HG02571 (cell line): ENCODE results near the gene CTXN1.
"Not testable (repeated sequence)": the region's sequence is repeated elsewhere in the genome, so short reads cannot be mapped to it uniquely, and the experiment has no call there.

Experiments used
- ATAC-seq: cut with Tn5 transposase; IDR thresholded peaks from one replicate; pipeline ENCODE4 v1.9.1; 2021; ENCODE audit warnings: mild to moderate bottlenecking, moderate library complexity; ENCODE audit not compliant: unreplicated experiment

CTXN1 gene

GRCh38 chr19:7926021-7926726 is at the start of gene CTXN1:
Gene CTXN1 (minus strand): TSS chr19:7926135. CDS start chr19:7925538, 597 bp downstream.
- no peak for ATAC-seq

GRCh38 chr19:7975037-7975436 is 49.1 kb upstream of the CTXN1 start:
- no peak for ATAC-seq

- ATAC-seq = no peak
Observed at GRCh38 chr19:7973883-7974282, 47.9 kb upstream of the CTXN1 start.

- no peak for ATAC-seq
Observed at GRCh38 chr19:7971553-7972520, 45.9 kb upstream of the CTXN1 start.

DNA sequence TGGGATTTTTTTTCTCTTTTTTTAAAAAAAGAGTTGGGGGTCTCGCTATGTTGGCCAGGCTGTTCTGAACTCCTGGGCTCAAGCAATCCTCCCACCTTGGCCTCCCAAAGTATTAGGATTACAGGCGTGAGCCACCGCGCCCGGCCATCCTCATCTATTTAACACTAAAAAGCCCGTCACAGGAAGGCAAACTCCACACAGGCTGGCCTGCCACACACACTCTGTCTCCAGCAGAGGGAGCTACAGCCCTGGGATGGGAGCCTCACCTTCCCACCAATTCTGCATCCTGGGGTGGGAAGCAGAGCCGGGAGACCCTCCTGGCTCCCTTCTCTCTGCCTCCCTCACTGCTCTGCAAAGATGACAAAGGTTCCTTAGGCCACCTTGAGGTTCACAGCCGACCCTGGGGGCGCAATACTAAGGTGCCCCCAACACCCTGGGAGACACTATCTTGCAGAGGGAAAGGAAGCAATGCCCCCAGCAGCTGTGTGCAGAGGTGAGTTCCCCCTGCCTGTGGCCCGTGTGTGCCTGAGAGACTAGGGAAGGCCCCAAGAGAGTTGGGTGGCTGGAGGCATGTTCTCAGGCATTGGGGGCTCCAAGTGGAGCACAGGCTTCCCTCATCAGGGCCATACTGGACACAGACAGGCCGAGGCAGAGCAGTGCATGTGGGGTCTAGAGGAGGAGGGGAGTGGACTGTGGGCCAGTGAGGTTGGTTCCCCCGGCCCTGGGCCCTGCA is 44.9 kb upstream of the CTXN1 start:
- ATAC-seq = no peak

GRCh38 chr19:7969555-7969939 is 43.6 kb upstream of the CTXN1 start:
- no peak for ATAC-seq

DNA sequence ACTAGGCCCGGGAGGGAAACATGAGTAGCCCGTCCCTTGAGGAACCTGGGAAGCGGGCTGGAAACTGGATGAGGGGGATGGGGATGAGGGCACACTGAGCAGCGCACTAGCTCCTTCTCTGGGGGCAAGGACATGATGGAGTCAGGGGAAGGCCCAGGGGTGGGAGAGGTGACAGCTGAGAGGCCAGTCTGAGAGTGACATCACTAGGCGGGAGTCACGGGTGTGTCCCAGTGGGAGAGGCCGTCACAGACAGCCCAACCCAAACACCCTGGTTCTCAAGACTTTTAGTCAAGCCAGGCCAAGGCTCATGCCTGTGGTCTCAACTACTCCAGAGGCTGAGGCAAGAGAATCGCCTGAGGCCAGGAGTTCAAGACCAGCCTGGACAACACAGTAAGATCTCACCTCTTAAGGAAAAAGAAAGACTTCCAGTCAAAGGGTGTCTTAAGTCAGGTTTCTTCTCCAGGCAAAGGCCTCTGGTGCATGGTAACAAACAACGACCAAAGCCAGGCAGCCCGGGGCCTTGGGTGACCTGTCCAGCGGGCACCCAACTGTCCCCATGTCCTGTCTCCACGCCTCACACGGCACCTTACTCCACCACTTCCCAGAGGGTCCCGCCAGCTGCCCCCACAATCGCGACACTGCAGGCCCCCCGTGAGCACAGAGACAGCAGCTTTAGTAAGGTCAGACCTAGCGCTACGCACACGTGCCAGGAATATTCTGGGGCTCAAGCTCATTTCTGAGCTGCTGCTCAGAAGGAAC is 43.0 kb upstream of the CTXN1 start:
- ATAC-seq = no peak

- no peak for ATAC-seq
Observed at GRCh38 chr19:7968008-7968795, 42.3 kb upstream of the CTXN1 start.

DNA sequence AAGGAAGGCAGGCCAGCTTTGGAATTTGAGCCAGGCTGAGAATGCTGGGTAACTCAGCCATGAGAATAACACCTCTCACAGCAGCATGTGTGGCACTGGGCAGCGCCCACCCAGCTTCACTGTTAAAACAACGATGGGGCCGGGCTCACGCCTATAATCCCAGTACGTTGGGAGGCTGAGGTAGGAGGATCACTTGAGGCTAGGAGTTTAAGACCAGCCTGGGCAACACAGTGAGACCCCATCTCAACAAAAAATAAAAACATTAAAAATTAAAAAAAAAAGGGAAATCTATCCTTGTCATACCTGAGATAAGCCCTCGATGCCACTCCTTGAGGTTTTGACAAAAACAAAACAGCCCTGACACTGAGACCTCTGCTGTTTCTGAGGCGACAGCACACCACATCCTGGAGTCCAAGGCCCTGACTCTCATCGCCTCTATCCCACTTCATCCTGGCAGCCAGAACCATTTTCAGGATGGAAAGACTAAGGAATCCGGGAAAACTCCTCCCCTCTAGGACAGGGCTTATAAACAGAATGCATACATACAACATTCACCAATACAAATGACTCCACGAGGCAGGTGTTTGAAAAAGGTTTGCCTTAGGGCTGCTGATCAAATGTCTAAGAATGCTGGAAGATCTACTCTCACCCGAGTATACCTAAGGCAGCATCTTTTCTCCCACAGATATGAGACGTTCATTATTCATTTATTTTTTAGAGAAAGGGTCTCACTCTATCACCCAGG is 40.2 kb upstream of the CTXN1 start:
- no peak for ATAC-seq

DNA sequence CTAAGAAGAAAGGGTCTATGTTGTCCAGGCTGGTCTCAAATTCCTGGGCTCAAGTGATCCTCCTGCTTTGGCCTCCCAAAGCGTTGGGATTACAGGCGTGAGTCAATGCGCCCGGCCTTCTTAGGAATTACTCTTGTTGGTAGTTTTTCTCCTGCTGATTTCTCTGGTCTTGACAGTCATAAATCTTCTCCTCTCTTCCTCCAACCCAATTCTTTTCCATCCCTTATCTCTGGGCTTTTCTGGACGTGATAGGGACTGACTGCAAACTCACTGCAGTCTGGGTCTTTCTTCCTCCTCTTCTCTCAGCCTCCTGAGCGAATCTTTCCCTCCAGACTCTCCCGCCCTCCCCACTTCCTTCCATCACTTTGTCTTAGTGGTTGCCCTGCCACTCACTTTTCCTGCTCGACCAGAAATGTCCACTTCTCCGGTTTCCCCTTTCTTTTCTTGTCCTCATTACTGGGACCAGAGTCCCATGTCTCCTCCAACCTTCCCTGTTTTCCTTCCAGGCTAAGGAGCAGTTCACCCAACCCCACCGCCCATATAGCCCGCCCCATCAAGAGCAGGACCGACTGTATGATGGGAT is 39.4 kb upstream of the CTXN1 start:
- ATAC-seq = no peak

DNA sequence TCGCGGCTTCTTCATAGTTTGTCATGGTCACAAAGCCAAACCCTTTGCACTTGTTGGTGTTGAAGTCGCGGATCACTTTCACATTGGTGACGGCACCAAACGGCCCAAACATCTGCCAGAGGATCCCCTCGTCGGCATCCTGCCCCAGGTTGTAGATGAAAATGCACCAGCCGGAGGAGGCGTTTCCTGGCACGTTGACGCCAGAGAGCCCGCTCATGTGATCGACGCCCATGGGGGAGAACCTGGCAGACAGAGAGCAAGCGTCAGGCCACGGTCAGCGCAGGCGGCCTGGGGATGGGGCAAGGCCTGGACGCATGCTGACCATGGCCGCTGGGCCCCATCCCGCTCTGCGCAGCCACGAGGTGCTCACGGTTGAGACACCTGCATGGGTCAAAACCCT is 37.6 kb upstream of the CTXN1 start:
- ATAC-seq = no peak

GRCh38 chr19:7962644-7963268 is 36.8 kb upstream of the CTXN1 start:
- no peak for ATAC-seq

- ATAC-seq = no peak
Observed at GRCh38 chr19:7961920-7962626, 36.1 kb upstream of the CTXN1 start.

DNA sequence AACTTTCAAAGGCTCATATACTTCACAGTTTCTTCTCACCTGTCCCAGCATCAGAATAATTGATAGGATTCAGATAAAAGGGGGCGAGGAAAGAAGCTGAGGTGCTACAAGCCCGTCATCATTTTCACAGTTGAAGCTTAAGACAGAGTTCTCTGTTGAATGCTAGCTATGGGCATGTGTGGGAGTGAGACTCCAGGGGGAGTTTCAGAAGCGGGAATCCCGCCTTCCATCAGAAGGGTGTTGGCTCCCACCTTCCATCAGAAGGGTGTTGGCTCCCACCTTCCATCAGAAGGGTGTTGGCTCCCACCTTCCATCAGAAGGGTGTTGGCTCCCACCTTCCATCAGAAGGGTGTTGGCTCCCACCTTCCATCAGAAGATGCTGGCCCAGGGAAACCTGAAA is 35.1 kb upstream of the CTXN1 start:
- not testable (repeated sequence) for ATAC-seq

GRCh38 chr19:7959211-7959610 is 33.3 kb upstream of the CTXN1 start:
- ATAC-seq = no peak

GRCh38 chr19:7955696-7956095 is 29.8 kb upstream of the CTXN1 start:
- no peak for ATAC-seq

DNA sequence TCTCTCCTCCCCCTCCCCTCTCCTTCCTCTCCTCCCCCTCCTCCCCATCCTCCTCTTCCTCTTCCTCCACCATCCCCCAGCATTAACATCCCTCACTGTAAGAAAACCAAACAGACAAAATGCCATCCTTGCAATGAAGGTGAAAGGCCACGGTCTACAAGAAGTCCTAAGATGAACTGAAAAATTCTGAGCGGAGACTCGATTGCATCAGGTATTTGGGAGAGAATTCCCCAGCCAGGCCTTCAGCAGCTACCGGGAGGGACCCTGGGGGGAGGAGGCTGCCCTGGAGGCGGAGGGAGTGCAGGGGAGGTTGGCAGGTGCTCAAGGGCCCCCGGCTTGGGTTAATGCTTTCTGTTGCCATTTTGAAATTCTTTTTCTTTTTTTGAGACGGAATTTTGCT is 27.6 kb upstream of the CTXN1 start:
- no peak for ATAC-seq

DNA sequence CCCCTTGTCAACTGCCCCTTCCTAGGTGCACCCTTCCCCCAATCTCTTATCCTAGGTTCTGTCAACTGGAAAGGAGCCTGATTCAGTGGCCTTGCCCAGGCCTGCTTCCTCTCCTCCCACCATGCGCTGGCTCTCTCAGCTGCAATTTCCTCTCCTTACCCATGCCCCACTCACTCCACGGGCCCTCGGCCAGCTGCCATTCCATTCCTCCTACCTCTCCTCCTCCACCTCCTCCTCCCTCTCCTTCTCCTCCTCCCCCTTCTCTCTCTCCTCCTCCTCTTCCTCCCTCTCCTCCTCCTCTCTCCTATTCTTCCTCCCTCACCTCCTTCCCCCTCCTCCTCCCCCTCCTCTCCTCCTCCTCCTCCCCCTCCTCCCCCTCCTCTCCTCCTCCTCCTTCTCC is 27.1 kb upstream of the CTXN1 start:
- no peak for ATAC-seq
